Ascending aorta (tissue), 2 donors: ENCODE measurements around the gene RARB. TPM values are rescaled to one million over a fixed set of nuclear protein-coding genes. Genes with fewer than 3 reads are reported as not detected.

Source experiments
- DNase-seq, 2 donors: peaks; one replicate each; pipeline ENCODE4 v3.0.0-alpha.2; 2019; ENCODE audit warnings: low spot score in 2 of 2
- H3K27ac ChIP-seq, 2 donors: fragments of 200-600 bp; sonication (generic); one replicate each; pipeline ENCODE4 v1.5.1; 2016 to 2017; ENCODE audit warnings: mild to moderate bottlenecking in 1 of 2
- H3K27me3 ChIP-seq: fragments of 200-600 bp; sonication (generic); one replicate; pipeline ENCODE4 v1.5.1; 2017
- H3K36me3 ChIP-seq, 2 donors: fragments of 200-600 bp; sonication (generic); one replicate each; pipeline ENCODE4 v1.5.1; 2016
- H3K4me1 ChIP-seq, 2 donors: fragments of 200-600 bp; sonication (generic); one replicate each; pipeline ENCODE4 v1.5.1; 2016 to 2017; ENCODE audit warnings: mild to moderate bottlenecking in 1 of 2
- H3K4me3 ChIP-seq, 2 donors: fragments of 200-600 bp; sonication (generic); one replicate each; pipeline ENCODE4 v1.5.1; 2016 to 2017; ENCODE audit warnings: mild to moderate bottlenecking in 1 of 2
- H3K9me3 ChIP-seq, 2 donors: fragments of 200-600 bp; sonication (generic); one replicate each; pipeline ENCODE4 v1.5.1; 2016
- CTCF ChIP-seq, 3 experiments: fragments of 200-600 bp in 2 of 3; fragments of 450-650 bp in 1 of 3; sonication (generic) in 2 of 3; IDR thresholded peaks; one replicate each; pipeline ENCODE4 v1.5.1; 2016 to 2019; ENCODE audit warnings: antibody characterized with exemption in 3 of 3, mild to moderate bottlenecking in 1 of 3, moderate library complexity in 1 of 3
- intact Hi-C: fragments of 100-400 bp; cut with DNase I; formaldehyde crosslinking; loops from one replicate; pipeline ENCODE4 v1.15.1; 2023
- total RNA-seq: library from RNA; depleted of rRNA; stranded (reverse); fragments of >200 nt; gene quantifications from one replicate; pipeline ENCODE4 v1.1.0, GENCODE V29; 2016

RARB gene
- total RNA-seq, 1 donor from 2014 or later, result 52.7 TPM

GRCh38 chr3:25534007-25534406, 105.9 kb downstream of the RARB start:
- Histone ChIP-seq H3K9me3 (no peaks in the 10 kb centered on the region), H3K27ac (no peak overlapping the region), H3K4me3 (no peak overlapping the region), H3K27me3 (no peaks in the 10 kb centered on the region), H3K4me1 (no peaks in the 10 kb centered on the region), H3K36me3 (no peaks in the 10 kb centered on the region)
- intact Hi-C loops, result no loop called here
- no peak for DNase-seq
- no peak for TF ChIP-seq CTCF (IDR thresholded peaks at IDR 0.05)

- no peak for DNase-seq
- H3K9me3 ChIP-seq, result no peaks in the 10 kb centered on the region
- no peak for TF ChIP-seq CTCF (IDR thresholded peaks at IDR 0.05)
- no peak overlapping the region for H3K27ac ChIP-seq
- intact Hi-C loops, result no loop called here
- no peak overlapping the region for H3K4me3 ChIP-seq
- no peaks in the 10 kb centered on the region for H3K4me1 ChIP-seq
- no peaks in the 10 kb centered on the region for H3K27me3 ChIP-seq
- no peaks in the 10 kb centered on the region for H3K36me3 ChIP-seq
Observed at GRCh38 chr3:25536521-25537391, 108.7 kb downstream of the RARB start.

GRCh38 chr3:25537516-25537915, 109.5 kb downstream of the RARB start:
- Histone ChIP-seq H3K4me3 (no peak overlapping the region), H3K9me3 (no peaks in the 10 kb centered on the region), H3K36me3 (no peaks in the 10 kb centered on the region), H3K4me1 (no peaks in the 10 kb centered on the region), H3K27me3 (no peaks in the 10 kb centered on the region), H3K27ac (no peak overlapping the region)
- TF ChIP-seq CTCF (IDR thresholded peaks at IDR 0.05), result no peak
- intact Hi-C loops, result no loop called here
- no peak for DNase-seq

GRCh38 chr3:25540273-25540672, 112.2 kb downstream of the RARB start:
- no peak overlapping the region for H3K27ac ChIP-seq
- H3K9me3 ChIP-seq, result no peaks in the 10 kb centered on the region
- intact Hi-C loops, result no loop called here
- H3K36me3 ChIP-seq, result no peaks in the 10 kb centered on the region
- H3K27me3 ChIP-seq, result no peaks in the 10 kb centered on the region
- no peak for DNase-seq
- H3K4me1 ChIP-seq, result no peaks in the 10 kb centered on the region
- no peak overlapping the region for H3K4me3 ChIP-seq
- TF ChIP-seq CTCF (IDR thresholded peaks at IDR 0.05), result no peak

GRCh38 chr3:25542492-25543039, 114.5 kb downstream of the RARB start:
- no peak for DNase-seq
- no peak for TF ChIP-seq CTCF (IDR thresholded peaks at IDR 0.05)
- Histone ChIP-seq H3K36me3 (no peaks in the 10 kb centered on the region), H3K27me3 (no peaks in the 10 kb centered on the region), H3K4me3 (no peak overlapping the region), H3K27ac (no peak overlapping the region), H3K4me1 (no peaks in the 10 kb centered on the region), H3K9me3 (no peaks in the 10 kb centered on the region)
- intact Hi-C loops, result no loop called here
